ENCODE measurements around the gene WDR59. TPM values are rescaled to one million over a fixed set of nuclear protein-coding genes. Genes with fewer than 3 reads are reported as not detected.

WDR59 gene
- total RNA-seq, 2 experiments from 2014 or later = 67.1 to 72.3 TPM

DNA sequence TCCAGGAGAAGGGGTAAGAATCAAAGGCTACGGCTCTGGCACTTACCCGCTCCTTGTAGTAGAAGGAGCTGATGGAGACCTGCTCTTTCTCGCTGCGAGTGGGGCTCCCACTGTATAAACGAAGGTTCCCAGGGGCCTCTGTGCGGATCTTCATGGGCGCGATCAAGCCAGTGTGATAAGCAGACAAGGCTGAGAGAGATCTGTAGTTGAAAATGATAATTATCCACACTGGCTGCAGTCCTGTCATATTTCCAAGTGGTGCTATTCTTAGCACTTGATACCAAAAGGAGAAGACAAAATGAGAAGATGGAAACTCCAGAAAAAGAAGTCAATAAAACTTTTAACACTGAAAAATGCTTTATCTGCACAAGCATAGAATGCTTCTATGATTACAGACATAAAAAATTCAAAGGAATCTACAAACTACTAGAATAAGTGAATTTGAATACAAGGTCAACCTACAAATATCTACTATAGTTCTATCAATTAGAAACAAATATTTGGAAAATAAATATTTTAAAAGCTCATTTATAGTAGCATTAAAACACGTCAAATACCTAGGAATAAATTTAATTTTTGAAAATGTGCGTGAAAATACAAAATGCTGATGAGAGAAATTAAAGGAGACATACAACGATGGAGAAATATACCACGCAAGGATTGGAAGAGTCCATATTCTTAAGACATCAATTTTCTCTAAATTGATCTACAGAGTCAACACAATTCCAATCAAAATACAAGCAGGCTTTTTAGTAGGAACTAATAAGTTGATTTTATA is 80.8 kb downstream of the WDR59 start:
- Mint-ChIP-seq H3K9me3 (no peaks in the 10 kb centered on the region), H3K4me3 (no peak overlapping the region), H3K4me1 (no peaks in the 10 kb centered on the region), H3K27ac (no peak overlapping the region), H3K27me3 (no peaks in the 10 kb centered on the region), H3K36me3 (ENCODE audit: low read depth) (peaks cover 54% of the 10 kb centered on the region)
- DNase-seq = no peak
- ChIA-PET POLR2A (no interaction called here), CTCF (no interaction called here)

DNA sequence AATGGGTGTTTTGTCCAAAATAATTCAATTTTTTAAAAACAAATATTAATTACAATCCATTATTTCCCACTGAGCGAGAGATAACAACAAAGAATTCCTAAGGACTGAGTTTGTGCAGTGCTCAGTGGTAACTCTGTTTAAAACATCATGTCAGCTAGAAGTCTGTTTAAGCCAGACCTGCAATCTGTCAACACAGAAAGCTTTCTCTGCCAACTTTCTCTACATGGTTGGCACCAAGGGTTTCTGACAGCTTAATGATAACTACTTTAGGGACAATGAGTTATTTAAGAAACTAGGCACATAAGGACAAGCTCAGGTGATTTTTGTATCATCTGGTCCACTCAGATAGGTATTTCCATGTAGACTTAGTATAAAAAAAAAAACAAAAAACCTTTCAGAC is 81.8 kb downstream of the WDR59 start:
- peaks cover 55% of the 10 kb centered on the region for H3K36me3 Mint-ChIP-seq (ENCODE audit: low read depth)
- H3K27ac Mint-ChIP-seq = no peak overlapping the region
- POLR2A ChIA-PET = no interaction called here
- no peaks in the 10 kb centered on the region for H3K4me1 Mint-ChIP-seq
- CTCF ChIA-PET = no interaction called here
- H3K4me3 Mint-ChIP-seq = no peak overlapping the region
- no peaks in the 10 kb centered on the region for H3K9me3 Mint-ChIP-seq
- no peak for DNase-seq
- no peaks in the 10 kb centered on the region for H3K27me3 Mint-ChIP-seq

DNA sequence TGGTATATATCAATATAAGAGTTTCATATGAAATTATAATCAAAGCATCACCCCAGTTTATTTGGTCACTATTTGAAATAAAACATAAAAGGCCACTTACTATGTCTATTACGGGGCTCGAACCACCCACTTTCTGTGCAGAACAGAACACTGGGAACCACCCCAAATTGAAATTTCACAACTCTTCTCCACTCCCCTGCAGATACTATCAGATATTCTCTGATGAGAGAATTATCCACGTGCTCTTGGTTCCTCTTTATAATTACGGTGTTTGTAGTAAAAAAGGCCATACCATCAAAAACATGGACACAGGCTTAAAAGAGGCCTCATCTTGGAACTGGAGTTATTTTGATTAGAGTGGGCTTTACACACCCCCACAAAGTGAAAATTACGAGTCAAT is 82.8 kb downstream of the WDR59 start:
- ChIA-PET POLR2A (no interaction called here), CTCF (no interaction called here)
- Mint-ChIP-seq H3K36me3 (ENCODE audit: low read depth) (peaks cover 48% of the 10 kb centered on the region), H3K27ac (no peak overlapping the region), H3K4me1 (peaks cover under 1% of the 10 kb centered on the region), H3K27me3 (no peaks in the 10 kb centered on the region), H3K4me3 (no peak overlapping the region), H3K9me3 (no peaks in the 10 kb centered on the region)
- no peak for DNase-seq

DNA sequence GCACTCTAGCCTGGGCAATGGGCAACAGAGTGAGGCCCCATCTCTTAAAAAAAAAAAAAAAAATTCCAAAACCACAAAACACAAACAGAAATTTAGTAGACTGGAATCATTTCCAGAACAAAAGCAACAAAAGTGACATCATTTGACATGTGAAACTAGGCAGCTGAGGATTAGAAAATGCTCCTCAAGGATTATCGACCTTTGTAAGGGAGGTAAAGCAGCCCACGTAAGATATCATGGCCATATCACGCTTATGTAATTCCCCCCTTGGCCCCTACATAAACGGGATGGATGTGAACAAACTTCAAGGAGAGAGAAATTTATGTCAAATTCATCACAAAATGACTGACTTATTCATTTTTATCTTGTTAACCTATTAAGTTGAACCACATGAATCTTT is 83.3 kb downstream of the WDR59 start:
- Mint-ChIP-seq H3K4me1 (peaks cover 3% of the 10 kb centered on the region), H3K4me3 (no peak overlapping the region), H3K36me3 (ENCODE audit: low read depth) (peaks cover 46% of the 10 kb centered on the region), H3K27ac (no peak overlapping the region), H3K27me3 (no peaks in the 10 kb centered on the region), H3K9me3 (no peaks in the 10 kb centered on the region)
- CTCF ChIA-PET = no interaction called here
- no peak for DNase-seq
- POLR2A ChIA-PET = no interaction called here

DNA sequence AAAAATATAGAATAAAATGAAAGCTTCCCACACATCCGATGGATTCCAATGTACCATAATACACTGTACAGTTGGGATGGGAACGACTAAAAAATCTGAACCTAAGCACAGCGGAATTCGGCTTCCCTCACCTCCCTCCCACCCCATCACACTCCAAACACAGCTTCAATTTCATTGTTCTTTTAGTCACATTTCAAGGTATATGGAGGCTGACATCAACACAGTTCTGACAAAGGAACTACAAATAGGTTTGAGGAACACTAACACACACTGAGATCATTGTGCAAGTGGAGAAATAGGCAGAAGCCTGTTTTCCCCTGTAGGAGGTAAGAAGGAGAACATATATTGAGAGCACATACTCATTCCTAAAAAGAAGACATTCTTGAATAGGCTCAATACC is 85.1 kb downstream of the WDR59 start:
- H3K9me3 Mint-ChIP-seq = no peaks in the 10 kb centered on the region
- no peak overlapping the region for H3K4me3 Mint-ChIP-seq
- ChIA-PET CTCF (interaction anchor here (0.8 to 1.1 kb wide), 2 partner anchors 26 to 211 kb away, joined by 3 read pairs; no protein-coding TSS in a partner anchor), POLR2A (no interaction called here)
- H3K4me1 Mint-ChIP-seq = peaks cover 3% of the 10 kb centered on the region
- H3K27me3 Mint-ChIP-seq = no peaks in the 10 kb centered on the region
- DNase-seq = no peak
- no peak overlapping the region for H3K27ac Mint-ChIP-seq
- peaks cover 38% of the 10 kb centered on the region for H3K36me3 Mint-ChIP-seq (ENCODE audit: low read depth)

DNA sequence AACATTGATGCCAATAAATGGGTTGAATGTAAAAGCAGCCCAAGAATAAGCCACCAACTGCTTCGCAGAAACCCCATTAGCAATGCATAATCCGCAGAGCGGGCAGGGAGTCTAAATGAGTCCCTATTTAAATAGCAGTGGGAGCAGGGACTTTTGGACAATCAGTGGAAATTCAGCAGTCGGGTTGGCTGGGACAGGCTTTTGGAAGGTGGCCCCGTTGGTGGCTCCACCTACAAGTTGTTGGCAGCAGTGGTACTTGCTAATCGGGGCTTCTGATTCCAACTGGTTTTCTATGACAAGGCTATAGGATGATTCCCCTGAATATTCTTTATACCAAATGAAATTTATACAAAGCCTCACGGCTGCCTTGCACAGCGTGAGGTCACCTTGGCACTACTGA is 86.3 kb downstream of the WDR59 start:
- CTCF ChIA-PET = interaction anchor here (1.1 kb wide), 1 partner anchor 25 kb away, joined by 3 read pairs; no protein-coding TSS in a partner anchor
- Mint-ChIP-seq H3K27me3 (no peaks in the 10 kb centered on the region), H3K9me3 (no peaks in the 10 kb centered on the region), H3K27ac (no peak overlapping the region), H3K4me1 (peaks cover 3% of the 10 kb centered on the region), H3K4me3 (no peak overlapping the region), H3K36me3 (ENCODE audit: low read depth) (peaks cover 33% of the 10 kb centered on the region)
- POLR2A ChIA-PET = no interaction called here
- DNase-seq = no peak

DNA sequence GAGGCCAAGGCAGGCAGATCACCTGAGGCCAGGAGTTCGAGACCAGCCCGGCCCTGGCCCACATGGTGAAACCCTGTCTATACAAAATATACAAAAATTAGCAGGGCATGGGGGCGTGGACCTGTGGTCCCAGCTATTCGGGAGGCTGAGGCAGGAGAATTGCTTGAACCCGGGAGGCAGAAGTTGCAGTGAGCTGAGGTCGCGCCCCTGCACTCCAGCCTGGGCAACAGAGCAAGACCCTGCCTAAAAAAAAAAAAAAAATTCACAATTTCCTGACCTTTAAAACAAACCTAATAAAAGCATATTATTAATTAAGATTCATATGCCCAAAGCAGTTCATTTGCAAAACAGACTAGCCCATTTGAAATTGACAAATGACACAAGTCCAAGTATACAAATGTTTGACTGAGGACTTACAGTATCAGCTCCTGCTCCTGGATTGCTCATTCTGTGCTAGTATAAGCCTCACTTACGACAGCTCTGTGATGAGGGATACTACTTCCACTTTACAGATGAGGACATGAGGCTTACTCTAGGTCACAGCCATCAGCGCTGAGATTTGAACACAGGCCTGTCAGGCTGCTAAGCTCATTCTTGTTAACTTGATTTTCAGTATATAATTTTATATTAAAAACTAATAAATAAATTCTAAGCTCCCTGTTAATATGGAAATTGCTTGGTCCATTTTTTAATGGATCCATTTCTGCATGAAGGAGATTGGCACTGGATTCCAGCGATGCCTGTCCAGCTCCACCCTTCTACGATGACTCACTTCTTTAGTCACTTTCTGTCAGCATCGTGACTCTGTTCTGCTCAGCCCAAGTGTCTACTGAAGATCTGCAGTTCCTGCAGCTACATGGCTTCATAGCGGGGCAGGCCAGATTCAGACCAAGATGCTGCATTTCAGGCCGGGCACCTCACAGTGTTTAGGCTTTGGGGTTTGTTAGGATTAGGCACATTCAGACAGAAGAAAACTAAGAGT is 88.2 kb downstream of the WDR59 start:
- H3K27ac Mint-ChIP-seq = no peak overlapping the region
- no peak for DNase-seq
- H3K27me3 Mint-ChIP-seq = no peaks in the 10 kb centered on the region
- H3K9me3 Mint-ChIP-seq = no peaks in the 10 kb centered on the region
- peaks cover 4% of the 10 kb centered on the region for H3K4me1 Mint-ChIP-seq
- H3K4me3 Mint-ChIP-seq = no peak overlapping the region
- CTCF ChIA-PET = interaction anchor here (2.6 kb wide), 1 partner anchor 34 kb away, joined by 8 read pairs; no protein-coding TSS in a partner anchor
- POLR2A ChIA-PET = no interaction called here
- peaks cover 40% of the 10 kb centered on the region for H3K36me3 Mint-ChIP-seq (ENCODE audit: low read depth)

DNA sequence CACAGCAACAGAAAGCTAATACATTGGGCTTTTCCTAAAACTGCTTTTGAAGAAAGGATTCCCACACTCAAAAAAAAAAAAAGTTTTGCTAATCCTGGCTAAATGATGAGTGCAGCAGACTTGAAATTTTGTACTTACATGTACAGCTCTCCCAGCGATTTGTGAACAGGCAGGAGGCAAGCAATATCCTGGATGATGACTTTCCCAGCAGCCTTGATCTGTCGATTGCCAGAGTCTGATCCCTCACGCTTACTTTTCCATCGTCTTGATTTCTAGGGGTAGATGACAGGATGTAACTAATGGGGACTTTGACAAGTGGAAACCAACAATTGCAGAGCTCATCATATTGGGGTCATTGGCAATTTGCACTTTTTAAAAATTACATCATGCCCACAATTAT is 91.4 kb downstream of the WDR59 start:
- no peaks in the 10 kb centered on the region for H3K27me3 Mint-ChIP-seq
- DNase-seq = no peak
- no peak overlapping the region for H3K4me3 Mint-ChIP-seq
- H3K36me3 Mint-ChIP-seq (ENCODE audit: low read depth) = peaks cover 49% of the 10 kb centered on the region
- CTCF ChIA-PET = no interaction called here
- H3K27ac Mint-ChIP-seq = no peak overlapping the region
- H3K4me1 Mint-ChIP-seq = peaks cover 21% of the 10 kb centered on the region
- no peaks in the 10 kb centered on the region for H3K9me3 Mint-ChIP-seq
- POLR2A ChIA-PET = no interaction called here

DNA sequence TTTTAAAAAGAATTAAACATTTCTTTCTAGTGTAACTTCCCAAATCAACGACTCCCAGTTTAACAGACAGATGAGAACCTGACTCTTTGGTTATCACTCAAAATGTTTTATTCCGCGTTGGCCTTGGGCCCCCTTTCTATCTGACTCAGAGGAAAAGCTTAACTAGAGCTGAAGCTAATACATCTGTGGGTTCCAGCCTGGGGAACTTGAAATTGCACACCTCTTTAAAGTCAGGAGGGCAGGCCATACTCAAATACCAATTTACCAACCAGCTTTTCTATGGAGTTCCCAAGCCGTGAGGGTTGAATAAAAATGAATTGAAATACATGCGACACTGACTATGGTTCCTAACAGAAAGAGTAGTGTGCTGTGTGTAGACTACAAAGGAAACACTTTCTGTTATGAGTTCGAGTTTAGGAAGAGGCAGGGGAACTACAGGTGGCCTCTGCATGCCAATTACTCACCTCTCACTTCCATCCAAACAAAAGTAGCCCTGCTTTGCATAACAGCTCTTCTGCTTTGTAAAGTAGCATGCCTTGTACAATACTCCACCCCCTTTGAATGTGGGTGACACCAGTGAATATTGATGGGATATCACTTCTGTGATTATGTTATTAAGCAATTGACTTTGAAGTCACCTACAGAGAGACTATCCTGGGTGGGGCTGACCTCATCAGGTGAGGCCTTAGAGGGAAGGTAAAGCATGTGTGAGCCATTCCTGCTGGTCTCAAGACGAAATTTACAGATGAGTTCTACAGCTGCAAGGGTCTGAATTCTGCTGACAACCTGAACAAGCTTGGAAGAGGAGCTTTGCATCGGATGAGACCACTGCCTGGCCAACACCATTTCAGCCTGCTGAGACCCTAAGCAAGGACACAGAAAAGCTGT is 92.1 kb downstream of the WDR59 start:
- Mint-ChIP-seq H3K27me3 (no peaks in the 10 kb centered on the region), H3K36me3 (ENCODE audit: low read depth) (peaks cover 54% of the 10 kb centered on the region), H3K9me3 (no peaks in the 10 kb centered on the region), H3K4me1 (peaks cover 27% of the 10 kb centered on the region), H3K4me3 (no peak overlapping the region), H3K27ac (no peak overlapping the region)
- no peak for DNase-seq
- ChIA-PET POLR2A (no interaction called here), CTCF (interaction anchor here (1.2 kb wide), 1 partner anchor 219 kb away, joined by 4 read pairs; no protein-coding TSS in a partner anchor)

DNA sequence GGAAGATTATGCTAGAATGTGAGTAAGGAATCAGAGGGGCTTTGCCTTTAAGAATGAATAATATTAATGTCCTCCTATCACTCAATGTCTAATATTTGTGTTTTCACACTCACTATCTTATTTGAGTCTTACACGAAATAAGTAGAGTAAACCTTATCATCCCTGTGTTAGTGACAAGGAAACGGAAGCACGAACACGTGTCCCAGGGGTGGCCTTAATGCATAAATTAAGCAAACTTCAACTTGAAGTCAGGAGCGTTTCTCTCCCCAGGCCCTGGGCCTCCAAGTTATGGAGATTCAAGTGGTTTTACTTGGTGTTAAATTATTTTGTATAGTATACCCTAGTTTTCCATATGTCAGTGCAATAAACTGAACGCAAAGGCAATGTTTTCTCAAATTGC is 96.0 kb downstream of the WDR59 start:
- POLR2A ChIA-PET = interaction anchor here (1.6 kb wide), 1 partner anchor 15 kb away, joined by 4 read pairs; no protein-coding TSS in a partner anchor
- H3K9me3 Mint-ChIP-seq = no peaks in the 10 kb centered on the region
- peaks cover 30% of the 10 kb centered on the region for H3K4me1 Mint-ChIP-seq
- peak overlapping the region; percentile 91 for H3K27ac Mint-ChIP-seq
- no peaks in the 10 kb centered on the region for H3K27me3 Mint-ChIP-seq
- no peak overlapping the region for H3K4me3 Mint-ChIP-seq
- peak; percentile 22 for DNase-seq
- peaks cover 73% of the 10 kb centered on the region for H3K36me3 Mint-ChIP-seq (ENCODE audit: low read depth)
- CTCF ChIA-PET = interaction anchor here (4.8 kb wide), 1 partner anchor 26 kb away, joined by 22 read pairs; no protein-coding TSS in a partner anchor

DNA sequence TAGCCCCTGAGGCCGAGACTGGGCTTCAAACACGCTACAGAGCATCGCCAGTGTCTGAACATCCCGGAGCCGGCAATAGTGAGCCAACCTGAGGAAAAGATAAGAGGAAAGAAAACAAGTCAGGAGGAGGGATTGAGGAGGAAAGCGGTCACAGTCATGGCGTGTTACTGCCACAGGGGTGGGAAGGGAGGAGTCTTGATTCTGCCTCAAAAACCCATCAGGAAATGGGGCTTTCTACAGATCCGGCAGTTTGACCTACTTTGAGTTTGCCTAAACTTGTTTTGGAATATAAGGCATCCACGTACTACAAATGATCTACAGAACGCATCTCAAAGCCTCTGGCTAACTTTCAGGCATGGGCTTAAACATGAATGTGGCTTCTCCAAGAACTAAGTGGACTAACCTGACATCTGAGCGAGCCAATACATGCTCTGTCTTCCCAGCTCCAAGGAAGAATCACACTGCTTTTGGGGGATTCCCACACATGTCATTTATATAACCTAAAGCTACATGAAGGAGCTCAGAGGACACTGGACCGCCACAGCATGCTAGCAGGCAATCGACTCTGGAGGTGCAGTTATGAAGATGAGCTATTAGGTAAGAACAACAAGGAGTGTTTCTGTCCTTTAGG is 96.6 kb downstream of the WDR59 start:
- ChIA-PET POLR2A (interaction anchor here (1.6 kb wide), 1 partner anchor 15 kb away, joined by 4 read pairs; no protein-coding TSS in a partner anchor), CTCF (interaction anchor here (4.8 kb wide), 1 partner anchor 25 kb away, joined by 22 read pairs; no protein-coding TSS in a partner anchor)
- DNase-seq = peak; percentile 33
- peaks cover 30% of the 10 kb centered on the region for H3K4me1 Mint-ChIP-seq
- peaks cover 73% of the 10 kb centered on the region for H3K36me3 Mint-ChIP-seq (ENCODE audit: low read depth)
- H3K27ac Mint-ChIP-seq = peak overlapping the region; percentile 91
- H3K4me3 Mint-ChIP-seq = peak overlapping the region; percentile 39
- H3K9me3 Mint-ChIP-seq = no peaks in the 10 kb centered on the region
- no peaks in the 10 kb centered on the region for H3K27me3 Mint-ChIP-seq

DNA sequence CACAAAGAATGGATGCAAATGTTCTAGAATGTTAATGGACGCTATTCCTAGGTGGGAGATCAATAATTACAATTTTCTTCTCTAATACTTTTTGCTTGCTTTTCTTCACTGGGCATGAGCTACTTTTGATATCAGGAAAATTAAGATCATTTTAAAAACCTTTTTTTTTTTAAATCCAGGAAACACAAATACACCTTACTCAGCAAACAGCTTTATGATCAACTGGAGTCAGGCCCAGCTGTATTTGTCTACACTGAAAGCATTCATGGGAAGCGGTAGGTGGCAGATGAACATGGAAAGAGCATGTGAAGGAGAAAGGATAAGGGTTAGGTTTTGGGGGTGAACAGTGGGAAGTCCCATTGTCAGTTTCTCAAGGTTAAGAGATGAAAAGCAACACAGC is 97.8 kb downstream of the WDR59 start:
- Mint-ChIP-seq H3K36me3 (ENCODE audit: low read depth) (peaks cover 64% of the 10 kb centered on the region), H3K27ac (peak overlapping the region; percentile 91), H3K4me1 (peaks cover 30% of the 10 kb centered on the region), H3K4me3 (no peak overlapping the region), H3K27me3 (no peaks in the 10 kb centered on the region), H3K9me3 (no peaks in the 10 kb centered on the region)
- ChIA-PET POLR2A (no interaction called here), CTCF (interaction anchor here (1.0 to 4.8 kb wide), 2 partner anchors 24 to 161 kb away, joined by 3 to 22 read pairs; no protein-coding TSS in a partner anchor)
- no peak for DNase-seq
